Vagina (tissue), 2 donors: ENCODE measurements around the gene CERS5. TPM values are rescaled to one million over a fixed set of nuclear protein-coding genes. Genes with fewer than 3 reads are reported as not detected.
"Not testable (repeated sequence)": the region's sequence is repeated elsewhere in the genome, so short reads cannot be mapped to it uniquely, and the experiment has no call there.

Source experiments
- DNase-seq, 2 donors: peaks; one replicate each; pipeline ENCODE4 v3.0.0-alpha.2; 2017; ENCODE audit errors: extremely low spot score in 2 of 2
- H3K27ac ChIP-seq: fragments of 200-600 bp; sonication (generic); one replicate; pipeline ENCODE4 v1.5.1; 2019
- H3K27me3 ChIP-seq: fragments of 200-600 bp; sonication (generic); one replicate; pipeline ENCODE4 v1.5.1; 2019
- H3K36me3 ChIP-seq, 2 donors: fragments of 200-600 bp; sonication (generic); one replicate each; pipeline ENCODE4 v1.5.1; 2017 to 2019
- H3K4me1 ChIP-seq: fragments of 200-600 bp; sonication (generic); one replicate; pipeline ENCODE4 v1.5.1; 2019
- H3K4me3 ChIP-seq, 2 donors: fragments of 200-600 bp; sonication (generic); 1 replicate in 1 of 2; 2 replicates in 1 of 2; pipeline ENCODE4 v1.5.1; 2016 to 2019
- H3K9me3 ChIP-seq: fragments of 200-600 bp; sonication (generic); one replicate; pipeline ENCODE4 v1.5.1; 2019
- POLR2A ChIP-seq, 2 donors: fragments of 450-650 bp; IDR thresholded peaks; one replicate each; pipeline ENCODE4 v1.6.1; 2017; ENCODE audit warnings: antibody characterized with exemption in 2 of 2, mild to moderate bottlenecking in 2 of 2, moderate library complexity in 2 of 2
- POLR2AphosphoS5 ChIP-seq, 2 donors: sonication (generic); formaldehyde crosslinking; IDR thresholded peaks; one replicate each; pipeline ENCODE4 v1.9.0; 2017; ENCODE audit warnings: antibody characterized with exemption in 2 of 2, mild to moderate bottlenecking in 2 of 2, low read depth in 1 of 2; ENCODE audit not compliant: insufficient read depth in 1 of 2
- intact Hi-C: fragments of 100-400 bp; cut with DNase I; formaldehyde crosslinking; loops from one replicate; pipeline ENCODE4 v1.15.1; 2023
- total RNA-seq: library from RNA; depleted of rRNA; stranded (reverse); fragments of >200 nt; gene quantifications from one replicate; pipeline ENCODE4 v1.2.3, GENCODE V29; 2016
- TF ChIP-seq, protein P1 (sequence below), 3 experiments: fragments of 450-650 bp in 2 of 3; fragments of 200-600 bp in 1 of 3; sonication (generic) in 1 of 3; IDR thresholded peaks; one replicate each; pipeline ENCODE4 v1.5.1; 2017 to 2019; ENCODE audit warnings: antibody characterized with exemption in 3 of 3, mild to moderate bottlenecking in 2 of 3, moderate library complexity in 2 of 3

Gene CERS5
- total RNA-seq, 1 donor from 2014 or later, result 45.2 TPM

DNA sequence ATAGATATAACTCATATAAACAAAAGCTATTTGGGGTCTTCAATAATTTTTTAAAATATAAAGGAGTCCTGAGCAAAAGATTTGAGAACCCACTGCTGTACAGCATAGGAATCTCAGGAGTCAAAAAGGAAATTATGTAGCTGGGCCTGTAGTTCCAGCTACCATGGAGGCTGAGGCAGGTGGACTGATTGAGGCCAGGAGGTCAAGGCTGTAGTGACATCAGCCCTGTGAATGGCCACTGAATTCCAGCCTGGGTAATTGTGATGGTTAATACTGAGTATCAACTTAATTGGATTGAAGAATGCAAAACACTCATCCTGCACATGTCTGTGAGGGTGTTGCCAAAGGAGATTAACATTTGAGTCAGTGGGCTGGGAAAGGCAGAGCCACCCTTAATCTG lies 10.5 kb downstream of the CERS5 start:
- Histone ChIP-seq H3K36me3 (no peaks in the 10 kb centered on the region), H3K27ac (no peak overlapping the region), H3K4me3 (no peak overlapping the region), H3K4me1 (peaks cover 4% of the 10 kb centered on the region), H3K9me3 (no peaks in the 10 kb centered on the region), H3K27me3 (no peaks in the 10 kb centered on the region)
- TF ChIP-seq, protein P1, sequence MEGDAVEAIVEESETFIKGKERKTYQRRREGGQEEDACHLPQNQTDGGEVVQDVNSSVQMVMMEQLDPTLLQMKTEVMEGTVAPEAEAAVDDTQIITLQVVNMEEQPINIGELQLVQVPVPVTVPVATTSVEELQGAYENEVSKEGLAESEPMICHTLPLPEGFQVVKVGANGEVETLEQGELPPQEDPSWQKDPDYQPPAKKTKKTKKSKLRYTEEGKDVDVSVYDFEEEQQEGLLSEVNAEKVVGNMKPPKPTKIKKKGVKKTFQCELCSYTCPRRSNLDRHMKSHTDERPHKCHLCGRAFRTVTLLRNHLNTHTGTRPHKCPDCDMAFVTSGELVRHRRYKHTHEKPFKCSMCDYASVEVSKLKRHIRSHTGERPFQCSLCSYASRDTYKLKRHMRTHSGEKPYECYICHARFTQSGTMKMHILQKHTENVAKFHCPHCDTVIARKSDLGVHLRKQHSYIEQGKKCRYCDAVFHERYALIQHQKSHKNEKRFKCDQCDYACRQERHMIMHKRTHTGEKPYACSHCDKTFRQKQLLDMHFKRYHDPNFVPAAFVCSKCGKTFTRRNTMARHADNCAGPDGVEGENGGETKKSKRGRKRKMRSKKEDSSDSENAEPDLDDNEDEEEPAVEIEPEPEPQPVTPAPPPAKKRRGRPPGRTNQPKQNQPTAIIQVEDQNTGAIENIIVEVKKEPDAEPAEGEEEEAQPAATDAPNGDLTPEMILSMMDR (IDR thresholded peaks at IDR 0.05), result no peak
- no peak for TF ChIP-seq POLR2AphosphoS5 (IDR thresholded peaks at IDR 0.05; ENCODE audit: insufficient read depth in 1 of 2, low read depth in 1 of 2)
- TF ChIP-seq POLR2A (IDR thresholded peaks at IDR 0.05), result no peak
- no peak for DNase-seq
- intact Hi-C loops, result no loop called here

DNA sequence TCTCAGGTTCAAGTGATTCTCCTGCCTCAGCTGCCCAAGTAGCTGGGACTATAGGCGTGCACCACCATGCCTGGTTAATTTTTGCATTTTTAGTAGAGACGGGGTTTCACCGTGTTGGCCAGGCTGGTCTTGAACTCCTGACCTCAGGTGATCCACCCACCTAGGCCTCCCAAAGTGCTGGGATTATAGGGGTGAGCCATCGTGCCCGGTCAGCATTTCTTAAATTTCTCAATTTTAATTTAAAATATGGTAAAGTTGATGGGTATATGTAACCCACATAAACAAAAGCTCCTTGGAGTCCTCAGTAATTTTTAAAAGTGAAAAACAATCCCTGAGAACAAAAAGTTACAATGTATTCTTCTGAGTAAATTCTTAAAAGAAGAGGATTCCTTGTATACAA lies 12.2 kb downstream of the CERS5 start:
- H3K27ac ChIP-seq, H3K36me3 ChIP-seq, H3K4me3 ChIP-seq, H3K9me3 ChIP-seq, intact Hi-C loops, DNase-seq, H3K27me3 ChIP-seq: not testable (repeated sequence)
- H3K4me1 ChIP-seq, result peaks cover 16% of the 10 kb centered on the region

DNA sequence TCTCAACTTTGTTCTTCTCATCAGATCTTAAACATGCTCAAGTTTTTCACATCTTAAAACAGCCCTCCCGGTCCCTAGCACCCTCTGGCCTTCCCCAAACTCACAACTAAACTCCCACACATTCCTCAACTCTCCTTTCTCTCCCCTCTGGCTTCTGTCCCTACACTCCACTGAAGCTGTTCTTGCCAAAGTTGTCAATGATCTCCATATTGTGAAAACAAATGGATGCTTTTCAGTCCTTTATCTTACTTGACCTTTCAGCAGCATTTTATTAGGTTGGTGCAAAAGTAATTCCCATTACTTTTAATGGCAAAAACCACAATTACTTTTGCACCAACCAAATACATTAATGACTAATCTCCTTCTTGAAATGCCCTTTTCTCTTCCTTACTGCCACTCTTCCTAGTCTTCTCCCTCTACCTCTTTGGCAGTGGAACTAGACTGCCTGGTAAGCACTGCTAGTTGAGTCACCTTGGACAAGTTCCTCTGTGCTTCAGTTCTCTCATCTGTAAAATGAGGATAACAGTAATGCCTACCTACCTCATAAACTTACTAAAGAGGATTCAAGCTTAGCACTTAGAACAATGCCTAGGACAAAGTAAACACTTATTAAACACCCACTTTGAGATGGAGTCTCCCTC lies 16.0 kb downstream of the CERS5 start:
- Histone ChIP-seq H3K4me1 (peaks cover 18% of the 10 kb centered on the region), H3K27ac (no peak overlapping the region), H3K36me3 (no peaks in the 10 kb centered on the region), H3K9me3 (no peaks in the 10 kb centered on the region), H3K27me3 (no peaks in the 10 kb centered on the region), H3K4me3 (no peak overlapping the region)
- DNase-seq, result no peak
- intact Hi-C loops, result no loop called here
- TF ChIP-seq, protein P1 (IDR thresholded peaks at IDR 0.05), result no peak
- TF ChIP-seq POLR2A (IDR thresholded peaks at IDR 0.05), result no peak
- TF ChIP-seq POLR2AphosphoS5 (IDR thresholded peaks at IDR 0.05; ENCODE audit: insufficient read depth in 1 of 2, low read depth in 1 of 2), result no peak

DNA sequence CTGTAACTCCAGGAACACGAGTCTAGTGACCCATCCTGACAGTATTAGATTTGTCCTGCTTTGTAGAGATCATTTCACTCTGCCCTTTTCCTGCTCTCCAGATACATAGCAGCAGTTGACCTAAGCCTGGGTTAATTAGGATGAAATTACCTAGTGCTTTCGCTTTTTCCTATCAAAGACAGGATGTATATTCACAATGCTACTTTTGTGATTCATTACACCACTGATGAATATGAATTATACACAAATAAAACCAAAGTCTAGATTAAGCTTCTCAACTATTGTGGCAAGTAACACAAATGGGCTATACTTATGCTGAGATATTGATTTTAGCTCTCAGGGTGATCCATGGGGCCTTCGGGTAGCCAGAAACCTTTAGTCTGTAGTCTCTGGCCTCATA lies 17.9 kb downstream of the CERS5 start:
- no peaks in the 10 kb centered on the region for H3K27me3 ChIP-seq
- peaks cover 22% of the 10 kb centered on the region for H3K4me1 ChIP-seq
- H3K36me3 ChIP-seq, result no peaks in the 10 kb centered on the region
- no peaks in the 10 kb centered on the region for H3K9me3 ChIP-seq
- intact Hi-C loops, result no loop called here
- H3K4me3 ChIP-seq, result no peak overlapping the region
- DNase-seq, result no peak
- no peak overlapping the region for H3K27ac ChIP-seq
- TF ChIP-seq POLR2A (IDR thresholded peaks at IDR 0.05), result no peak
- TF ChIP-seq, protein P1 (IDR thresholded peaks at IDR 0.05), result no peak
- TF ChIP-seq POLR2AphosphoS5 (IDR thresholded peaks at IDR 0.05; ENCODE audit: insufficient read depth in 1 of 2, low read depth in 1 of 2), result no peak

DNA sequence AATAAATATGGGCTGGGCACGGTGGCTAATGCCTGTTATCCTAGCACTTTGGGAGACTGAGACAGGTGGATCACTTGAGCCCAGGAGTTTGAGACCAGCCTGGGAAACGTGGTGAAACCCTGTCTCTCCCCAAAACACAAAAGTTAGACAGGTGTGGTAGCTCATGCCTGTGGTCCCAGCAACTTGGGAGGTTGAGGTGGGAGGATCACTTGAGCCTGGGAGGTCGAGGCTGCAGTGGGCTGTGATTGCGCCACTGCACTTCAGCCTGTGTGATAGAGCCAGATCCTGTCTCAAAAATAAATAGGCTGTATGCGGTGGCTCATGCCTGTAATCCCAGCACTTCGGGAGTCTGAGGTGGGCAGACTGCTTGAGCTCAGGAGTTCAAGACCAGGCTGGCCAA lies 19.2 kb downstream of the CERS5 start:
- intact Hi-C loops, H3K27me3 ChIP-seq, H3K27ac ChIP-seq, H3K4me3 ChIP-seq, H3K9me3 ChIP-seq, DNase-seq, H3K36me3 ChIP-seq: not testable (repeated sequence)
- peaks cover 22% of the 10 kb centered on the region for H3K4me1 ChIP-seq

DNA sequence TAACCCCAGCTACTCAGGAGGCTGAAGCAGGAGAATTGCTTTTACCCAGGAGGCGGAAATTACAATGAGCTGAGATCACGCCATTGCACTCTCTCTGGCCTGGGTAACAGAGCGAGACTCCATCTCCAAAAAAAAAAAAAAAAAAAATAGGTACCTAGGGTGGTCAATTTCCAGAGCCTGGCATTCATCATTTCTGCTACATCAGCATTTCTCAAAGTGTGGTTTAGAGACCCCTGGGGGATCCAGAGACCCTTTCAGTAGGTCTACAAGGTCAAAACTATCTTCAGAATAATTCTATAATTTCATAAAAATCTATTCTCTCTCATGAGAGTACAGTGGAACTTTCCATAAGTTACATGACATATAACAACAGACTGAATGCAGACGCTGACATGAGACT lies 19.9 kb downstream of the CERS5 start:
- Histone ChIP-seq H3K27me3 (no peaks in the 10 kb centered on the region), H3K36me3 (no peaks in the 10 kb centered on the region), H3K9me3 (no peaks in the 10 kb centered on the region), H3K4me1 (peaks cover 22% of the 10 kb centered on the region), H3K4me3 (no peak overlapping the region), H3K27ac (no peak overlapping the region)
- intact Hi-C loops, result no loop called here
- DNase-seq, result no peak
- TF ChIP-seq POLR2A (IDR thresholded peaks at IDR 0.05) (no peak), POLR2AphosphoS5 (IDR thresholded peaks at IDR 0.05; ENCODE audit: insufficient read depth in 1 of 2, low read depth in 1 of 2) (no peak)
- TF ChIP-seq, protein P1 (IDR thresholded peaks at IDR 0.05), result no peak
